CD4-positive, alpha-beta T cell treated with Interferon gamma for 1 hour (primary cell): ENCODE data around the gene SNX21.

Source experiments
- DNase-seq: peaks from one replicate; pipeline ENCODE4 v3.0.0-alpha.2; 2020

SNX21 gene

DNA sequence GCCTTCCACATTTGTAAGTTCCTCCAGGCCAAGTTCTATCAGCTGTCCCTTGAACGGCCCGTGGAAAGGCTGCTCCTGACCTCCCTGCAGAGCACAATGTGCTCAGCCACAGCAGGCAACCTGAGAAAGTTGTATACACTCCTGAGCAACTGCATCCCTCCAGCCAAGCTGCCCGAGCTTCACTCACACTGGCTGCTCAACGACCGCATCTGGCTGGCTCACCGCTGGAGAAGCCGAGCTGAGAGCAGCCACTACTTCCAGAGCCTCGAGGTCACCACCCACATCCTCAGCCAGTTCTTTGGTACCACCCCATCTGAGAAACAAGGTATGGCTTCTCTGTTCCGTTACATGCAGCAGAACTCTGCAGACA is 49.5 kb downstream of the SNX21 start:
- DNase-seq, result no peak

DNA sequence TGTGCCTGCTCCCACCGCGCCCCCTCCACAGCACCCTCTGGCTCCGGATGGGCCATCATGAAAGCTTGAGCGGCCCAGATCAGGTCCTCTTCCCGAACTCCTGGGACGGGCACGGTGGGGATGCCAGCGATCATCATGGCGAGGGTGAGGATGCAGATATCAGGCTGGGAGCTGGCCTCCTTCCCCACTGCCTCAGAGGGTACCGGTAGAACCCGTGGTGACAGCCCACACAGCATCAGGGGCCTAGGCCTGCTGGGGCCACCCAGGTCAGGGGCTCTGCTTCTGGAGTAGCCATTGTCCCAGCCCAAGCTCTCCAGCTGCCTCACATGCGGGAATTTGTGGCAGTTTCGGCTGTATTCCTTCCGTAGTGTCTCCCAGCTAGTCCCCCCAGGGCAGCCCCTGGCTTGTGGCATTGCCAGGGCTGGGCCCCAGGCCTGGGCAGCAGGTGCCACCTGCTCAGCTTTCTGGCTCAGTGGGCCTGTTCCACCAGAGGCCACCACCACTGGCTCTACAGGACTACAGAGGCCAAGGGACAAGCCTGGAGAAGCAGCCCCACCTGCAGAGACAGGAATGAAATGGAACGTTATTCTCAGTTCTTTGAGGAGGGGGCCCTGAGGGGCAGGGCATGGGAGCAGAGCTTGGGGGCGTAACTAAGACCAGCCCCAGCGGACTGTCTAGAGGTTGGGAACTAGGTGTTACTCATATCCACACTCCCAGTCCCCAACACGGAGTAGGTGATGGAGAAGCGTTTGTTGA is 53.2 kb downstream of the SNX21 start:
- DNase-seq, result no peak

DNA sequence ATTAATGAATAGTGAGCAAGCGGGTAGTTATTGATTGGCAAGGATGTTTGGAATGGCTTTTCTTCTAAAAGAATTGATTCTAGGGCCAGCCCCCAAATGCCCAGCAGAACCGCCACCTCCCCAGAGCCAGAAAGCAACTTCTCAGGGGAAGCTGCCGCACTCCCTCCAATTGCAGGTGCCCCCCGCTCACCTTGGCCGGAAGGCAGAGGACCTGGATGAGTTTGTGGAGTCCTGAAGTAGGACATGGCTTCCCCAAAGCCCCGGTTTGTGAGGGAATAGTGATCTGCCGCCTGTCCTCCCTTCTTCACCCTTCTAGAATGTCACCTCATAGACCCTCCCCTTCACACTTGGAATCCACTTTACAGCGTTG is 53.7 kb downstream of the SNX21 start, which contains the start of gene SPATA25:
Gene SPATA25 (minus strand): TSS at position 277 of the 370 bp plus-strand sequence. CDS start 32 bp downstream, at position 245.
- DNase-seq, result no peak

DNA sequence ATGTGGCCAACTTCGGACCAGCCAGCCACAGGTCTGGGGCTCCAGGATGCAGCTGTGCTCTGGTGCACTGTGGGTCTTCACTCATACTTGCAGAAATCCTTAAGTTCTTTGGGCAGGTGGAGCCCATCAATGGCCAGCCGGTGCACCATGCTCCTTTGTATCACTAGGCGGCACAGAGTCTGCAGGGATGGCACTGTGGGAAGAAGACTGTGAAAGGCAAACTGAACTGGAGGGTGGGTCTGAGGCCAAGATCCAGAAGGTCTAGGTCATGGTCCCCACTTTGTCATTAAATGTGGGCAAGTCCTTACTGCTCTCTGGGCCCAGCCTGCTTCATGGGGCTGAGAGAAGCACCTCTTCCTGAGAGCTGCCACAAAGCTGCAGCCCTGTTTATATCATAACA is 55.1 kb downstream of the SNX21 start:
- no peak for DNase-seq

DNA sequence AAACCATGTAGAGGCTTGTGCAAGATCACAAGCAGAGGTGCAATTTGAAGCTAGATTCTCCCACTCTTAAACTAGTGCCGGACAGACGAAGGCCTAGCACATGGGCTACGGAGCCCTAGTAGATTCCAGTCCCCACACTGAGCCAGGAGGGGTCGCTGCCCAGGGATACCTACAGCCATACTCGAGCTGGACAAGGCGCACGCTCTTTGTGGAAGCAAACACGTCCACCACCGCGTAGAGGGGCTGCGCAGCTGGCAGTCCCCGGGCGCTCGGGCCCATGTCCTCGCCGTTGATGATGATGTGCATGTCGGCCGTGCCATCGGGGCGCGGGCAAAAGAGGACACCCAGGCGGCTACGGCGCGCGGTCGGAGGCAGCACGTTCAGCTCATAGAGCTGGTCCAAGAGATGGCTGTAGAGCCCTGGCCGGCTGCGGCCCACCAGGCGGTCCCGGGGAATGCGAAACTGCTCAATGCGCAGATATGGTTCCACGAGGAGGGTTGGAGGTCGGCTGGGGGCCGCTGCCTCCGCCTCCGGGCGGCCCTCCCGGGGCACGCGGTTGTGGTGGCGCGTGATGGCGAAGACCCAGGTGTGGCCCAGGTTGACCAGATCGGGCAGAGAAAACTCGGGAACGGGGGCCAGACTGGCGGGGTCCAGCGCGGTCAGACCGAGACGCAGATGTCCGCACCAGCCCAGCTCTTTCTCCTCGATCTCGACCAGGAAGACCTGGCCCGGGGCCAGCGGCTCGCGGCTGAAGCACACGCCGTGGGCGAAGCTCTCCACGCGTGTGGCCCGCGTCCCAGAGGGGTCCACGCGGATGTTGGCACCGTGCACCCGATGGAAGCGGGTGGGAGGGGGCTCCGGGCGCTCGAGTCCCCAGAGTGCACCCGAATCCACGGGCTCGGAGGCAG is 56.7 kb downstream of the SNX21 start:
- peak; percentile 64 for DNase-seq

GRCh38 chr20:45890985-45891983 is 57.7 kb downstream of the SNX21 start, which contains the start of the genes CTSA and NEURL2:
TSS of gene CTSA (plus strand) at chr20:45891335. CDS start at chr20:45891569, 234 bp downstream.
TSS of gene NEURL2 (minus strand) at chr20:45891208. CDS start at chr20:45890991, 217 bp downstream.
- peak; percentile 79 for DNase-seq

GRCh38 chr20:45892049-45892825 is 58.6 kb downstream of the SNX21 start:
- no peak for DNase-seq
